HUDEP-2 (cell line): ENCODE results near the gene TAPT1.
A peak's percentile ranks its signal among the peaks of the same experiment; 100 is the strongest.

Source experiments
- DNase-seq, 76 experiments: peaks; one replicate each; lab custom pipeline; 2025; ENCODE audit not compliant: unreplicated experiment in 76 of 76; lab: John Stamatoyannopoulos, UW

Gene TAPT1

DNA sequence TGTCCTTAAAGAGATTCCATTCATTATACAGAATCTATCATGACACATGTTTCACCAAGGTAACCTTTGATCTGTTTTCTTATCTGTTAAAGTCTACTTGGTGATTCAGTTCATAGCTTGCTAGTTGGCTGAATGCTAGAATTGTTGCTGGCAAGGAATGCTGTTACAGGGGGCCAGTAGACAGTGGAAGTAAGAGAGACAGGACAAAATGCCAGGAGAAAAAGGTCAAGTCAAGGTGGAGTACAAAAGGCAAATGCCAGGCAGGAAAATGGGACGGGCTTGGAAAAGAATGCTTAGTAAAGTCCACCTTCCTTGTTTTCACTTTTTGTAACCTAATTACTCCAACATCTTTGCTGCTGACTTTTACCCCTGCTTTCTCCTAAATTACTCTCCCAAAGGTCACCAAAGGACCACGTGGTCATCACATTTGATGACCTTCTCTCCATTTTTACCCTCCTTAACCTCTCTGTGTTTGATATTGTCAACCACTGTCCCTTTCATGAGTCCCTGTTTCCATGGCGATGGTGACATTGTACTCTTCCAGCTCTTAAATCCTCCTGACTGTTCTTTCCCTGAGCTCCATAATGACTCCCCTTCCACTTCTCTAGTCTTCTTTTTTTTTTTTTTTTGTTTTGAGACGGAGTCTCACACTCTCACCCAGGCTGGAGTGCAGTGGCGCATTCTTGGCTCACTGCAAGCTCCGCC is 24.5 kb upstream of the TAPT1 start:
- no peak for DNase-seq

DNA sequence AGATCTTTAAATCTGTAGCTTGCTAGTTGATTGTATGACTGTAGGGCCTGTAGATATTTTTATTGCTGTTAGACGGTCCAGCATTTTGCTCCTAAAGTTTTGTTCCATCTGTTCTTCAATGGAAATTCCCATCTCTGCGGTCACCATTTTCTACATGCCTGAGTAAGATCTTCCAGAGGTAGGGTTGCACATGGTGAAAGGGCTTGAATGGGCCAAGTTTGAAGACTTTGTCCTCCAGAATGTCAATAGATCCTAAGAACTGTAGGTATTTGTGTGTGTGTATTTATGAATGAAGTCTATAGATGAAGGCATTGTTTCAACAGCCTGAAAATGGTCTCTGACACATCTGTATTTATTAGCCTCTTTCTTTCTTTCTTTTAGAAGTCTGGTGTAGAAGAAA is 22.3 kb upstream of the TAPT1 start:
- no peak for DNase-seq

DNA sequence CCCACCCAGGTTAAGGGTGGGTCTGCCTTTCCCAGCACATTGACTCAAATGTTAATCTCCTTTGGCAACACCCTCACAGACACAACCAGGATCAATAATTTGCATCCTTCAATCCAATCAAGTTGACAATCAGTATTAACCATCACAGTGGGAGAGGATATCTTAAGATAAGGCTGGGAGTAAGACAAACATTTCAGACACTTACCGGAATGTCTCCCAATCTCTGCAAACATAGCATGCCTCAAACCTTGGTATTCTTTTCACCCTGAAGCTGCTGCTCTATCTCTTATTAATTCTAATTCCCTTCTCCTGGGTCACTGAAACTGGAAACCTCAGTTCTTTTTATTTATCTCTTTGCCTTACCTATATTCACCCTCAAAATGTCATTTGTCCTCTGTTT is 19.0 kb upstream of the TAPT1 start:
- DNase-seq, result no peak

DNA sequence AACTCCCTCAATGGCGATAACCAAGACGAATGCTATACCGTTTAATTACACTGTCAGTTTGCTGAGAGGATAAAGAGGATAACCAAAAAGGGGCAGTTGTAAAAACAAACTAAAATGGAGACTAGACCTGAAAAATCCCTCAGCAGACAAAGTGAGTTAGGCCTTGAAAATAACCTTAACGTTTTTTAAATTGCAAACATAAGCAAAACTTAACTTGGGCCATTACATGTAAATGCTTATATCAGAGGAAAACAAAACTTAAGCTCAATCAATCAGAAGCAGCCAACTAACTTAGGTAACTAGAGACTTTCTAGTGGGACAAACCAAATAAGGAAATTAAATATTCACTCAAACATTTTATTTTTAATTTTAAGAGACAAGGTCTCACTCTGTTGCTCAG is 17.0 kb upstream of the TAPT1 start:
- DNase-seq, result no peak

DNA sequence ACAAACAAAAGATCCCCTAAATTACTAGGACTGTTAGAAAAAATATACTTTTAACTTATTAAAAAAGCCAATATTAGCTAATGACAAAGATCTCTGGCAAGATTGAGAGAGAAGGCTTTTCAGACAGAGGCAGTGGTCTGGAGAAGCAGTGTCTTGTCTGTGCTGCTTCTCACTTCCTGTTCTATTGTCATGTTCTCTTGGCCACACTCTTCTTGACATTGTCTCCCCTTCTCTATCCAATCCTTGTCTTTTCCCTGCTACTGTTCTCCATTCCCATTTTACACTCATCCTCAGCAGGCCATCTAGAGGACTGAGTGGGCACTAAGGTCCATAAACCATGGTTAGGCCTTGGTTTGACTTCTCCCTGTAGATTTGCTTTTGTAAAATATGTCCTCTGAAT is 14.0 kb upstream of the TAPT1 start:
- DNase-seq, result no peak

DNA sequence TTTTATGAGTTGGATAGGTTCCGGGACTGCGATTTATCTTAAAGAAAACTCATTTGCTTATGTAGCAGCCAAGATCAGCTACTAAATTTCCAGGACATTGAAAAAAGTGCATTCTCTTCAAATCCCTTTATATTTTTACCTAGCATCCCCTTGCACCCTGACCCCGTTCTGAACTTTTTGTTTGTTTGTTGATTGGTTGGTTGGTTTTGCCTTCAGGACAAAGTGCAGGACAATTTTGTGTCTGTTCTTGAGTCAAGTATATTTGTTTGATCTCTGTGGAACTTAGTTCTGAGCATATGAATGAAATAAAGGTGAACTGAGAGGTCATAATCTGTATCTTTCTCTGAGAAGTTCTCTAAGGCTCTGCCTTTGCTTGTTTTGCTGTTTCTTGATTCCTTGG is 12.8 kb upstream of the TAPT1 start:
- no peak for DNase-seq

DNA sequence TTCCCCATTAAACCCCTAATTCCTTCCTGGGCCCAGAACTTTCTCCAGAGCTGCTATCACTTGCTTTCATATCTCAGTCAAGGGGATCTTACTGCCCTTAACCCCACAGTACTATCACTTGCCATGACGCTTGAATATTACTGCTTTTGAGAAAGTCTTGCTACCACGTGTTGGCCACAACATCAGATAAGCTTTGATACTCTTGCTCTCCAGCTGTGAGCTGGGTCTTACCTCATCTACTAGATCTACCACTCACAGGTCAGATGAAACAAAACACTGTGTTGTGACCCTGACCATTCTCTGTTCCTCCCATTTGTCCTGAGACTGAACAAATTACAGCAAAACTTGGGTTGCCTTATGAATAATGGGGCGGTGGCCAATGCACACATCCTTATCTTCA is 12.1 kb upstream of the TAPT1 start:
- peak in 1 of 76 experiments; percentile 18 for DNase-seq

DNA sequence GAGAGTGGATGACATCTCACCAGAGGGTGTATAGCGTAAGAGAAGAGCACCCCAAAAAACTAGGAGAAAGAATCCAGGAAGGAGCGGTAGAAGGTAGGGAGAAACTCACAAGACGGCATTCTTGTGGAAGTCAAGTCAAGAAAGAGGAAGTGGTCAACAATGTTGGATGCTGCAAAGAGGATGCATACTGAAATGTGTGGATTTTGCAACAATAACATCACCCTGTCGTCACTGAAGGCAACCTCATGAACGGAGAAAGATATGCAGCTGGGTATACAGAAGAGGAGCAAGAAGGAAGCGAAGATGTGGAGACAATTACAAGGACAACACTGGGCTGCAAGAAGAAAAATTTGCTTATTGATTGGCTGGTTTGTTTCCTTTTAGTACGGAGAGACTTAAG is 11.4 kb upstream of the TAPT1 start:
- no peak for DNase-seq

DNA sequence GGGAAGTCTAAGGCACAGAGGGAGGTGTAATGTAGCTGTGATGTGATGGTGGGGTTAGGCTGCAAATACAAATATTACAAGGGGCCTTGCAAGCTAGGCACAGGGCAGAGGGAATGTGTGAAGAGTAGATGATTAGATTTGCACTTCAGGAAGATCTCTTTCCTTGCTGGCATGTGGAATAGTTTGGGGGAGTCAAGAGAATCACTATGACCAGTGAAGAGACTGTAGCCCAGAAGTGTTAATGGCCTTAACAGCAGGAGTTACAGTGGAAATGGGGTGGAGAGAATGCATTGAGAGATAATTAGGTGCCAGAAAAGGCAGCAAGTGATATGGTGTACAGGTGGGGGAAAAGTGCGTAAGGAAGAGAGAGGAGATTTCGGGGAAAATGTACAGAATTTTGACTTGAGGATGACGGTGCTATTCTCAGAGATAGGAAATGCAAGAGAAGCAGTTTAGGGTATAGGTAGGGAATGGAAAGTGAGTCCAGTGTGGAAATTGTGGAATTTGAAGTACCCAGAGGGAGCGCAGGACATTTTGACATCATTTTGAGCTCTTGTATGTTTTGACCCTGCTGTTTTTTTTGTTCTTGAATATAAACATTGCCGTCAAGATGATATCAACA is 10.2 kb upstream of the TAPT1 start:
- no peak for DNase-seq

DNA sequence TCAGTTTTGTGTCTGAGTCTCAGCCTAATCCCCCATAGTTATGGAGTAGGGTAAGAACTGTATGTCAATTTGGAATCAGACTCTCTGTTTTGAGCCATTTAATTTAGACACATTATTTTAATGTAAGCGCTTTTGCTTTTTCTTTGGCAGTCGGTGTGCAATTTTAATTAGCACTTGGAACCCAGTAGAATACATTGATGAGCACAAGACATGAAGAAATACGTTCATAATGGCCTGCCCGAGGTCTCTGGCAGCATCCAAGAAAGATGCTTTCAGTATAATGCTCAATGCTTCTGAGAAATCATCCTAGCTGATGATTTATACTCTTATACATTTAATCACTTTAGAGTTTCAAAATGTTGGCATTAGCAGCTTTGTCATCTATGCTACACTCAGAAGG is 8.9 kb upstream of the TAPT1 start:
- DNase-seq, result no peak

DNA sequence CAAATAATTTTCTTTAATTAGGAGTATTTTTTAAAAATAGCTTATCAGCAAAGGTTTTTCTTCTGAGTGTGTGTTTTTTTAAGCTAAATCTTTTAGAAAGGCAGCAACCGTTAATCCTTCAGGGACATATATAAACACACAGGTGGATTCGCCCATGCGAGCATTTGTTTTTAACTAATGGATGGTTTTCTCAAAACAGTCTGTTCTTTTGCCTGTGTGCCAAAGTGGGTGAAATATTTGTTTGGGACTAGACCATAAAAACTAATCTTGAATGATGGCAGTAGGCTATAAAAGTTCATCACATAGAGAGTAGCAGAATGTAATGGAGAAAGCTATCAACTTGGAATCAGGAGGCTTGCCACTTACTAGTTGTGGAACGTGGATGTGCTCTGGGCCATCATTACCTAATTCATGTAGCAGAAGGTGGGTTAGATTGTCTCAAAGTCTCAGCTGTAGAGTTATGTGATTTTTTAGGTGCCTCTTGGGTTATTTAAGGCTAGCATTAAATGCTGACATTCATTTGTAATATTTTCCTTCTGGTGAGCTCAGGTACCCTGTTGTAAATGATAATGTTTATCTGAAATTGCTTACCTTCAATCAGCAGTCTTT is 7.4 kb upstream of the TAPT1 start:
- no peak for DNase-seq

DNA sequence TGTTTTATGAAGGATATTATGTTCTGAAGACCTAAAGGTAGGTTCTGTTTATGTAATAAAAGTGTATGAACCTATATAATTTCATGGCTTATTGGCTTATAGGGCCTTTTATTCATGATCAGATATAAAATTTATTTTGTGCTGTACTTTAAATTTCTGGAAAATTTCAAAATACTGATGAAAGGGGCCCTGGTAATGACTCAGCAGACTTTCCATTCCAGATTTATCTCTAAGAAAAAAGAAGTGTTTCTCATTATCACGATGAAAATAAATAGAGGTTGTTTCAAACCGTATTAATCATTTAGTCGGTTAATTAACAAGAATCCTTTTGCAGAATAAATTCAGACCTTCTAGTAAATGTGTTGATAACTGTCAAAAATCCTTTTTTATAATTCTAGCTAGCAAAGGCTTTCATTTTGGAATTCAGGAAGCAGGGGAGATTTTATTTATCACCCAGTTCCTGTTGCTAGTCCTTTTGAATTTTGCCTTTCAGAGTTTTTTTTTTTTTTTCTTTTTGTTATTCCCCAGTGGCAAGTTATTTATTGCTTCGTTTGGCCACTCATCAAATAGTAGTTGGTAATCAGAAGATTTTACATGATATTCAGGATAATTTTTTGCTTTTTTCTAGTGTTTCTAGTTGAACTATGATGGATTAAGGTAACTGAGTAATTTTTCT is 5.4 kb upstream of the TAPT1 start:
- no peak for DNase-seq

DNA sequence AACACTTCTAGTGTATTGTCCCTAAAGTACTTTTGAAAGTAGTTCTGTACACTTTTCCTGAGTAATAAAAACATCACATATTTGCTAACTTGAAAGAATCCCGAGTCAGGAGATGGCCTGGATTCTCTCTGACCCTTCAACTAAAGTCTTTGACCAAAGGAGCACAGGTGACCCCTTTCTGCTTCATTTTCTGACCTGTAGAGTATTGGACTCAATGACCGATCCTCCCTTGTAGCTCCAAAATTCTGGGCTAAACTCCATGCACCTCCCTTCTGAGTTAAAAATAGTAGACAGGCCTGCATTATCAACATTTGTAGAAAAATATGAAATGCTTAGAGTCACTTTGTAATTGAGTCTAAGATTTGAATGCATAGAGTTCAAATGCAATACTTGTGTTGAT is 4.0 kb upstream of the TAPT1 start:
- DNase-seq, result no peak

DNA sequence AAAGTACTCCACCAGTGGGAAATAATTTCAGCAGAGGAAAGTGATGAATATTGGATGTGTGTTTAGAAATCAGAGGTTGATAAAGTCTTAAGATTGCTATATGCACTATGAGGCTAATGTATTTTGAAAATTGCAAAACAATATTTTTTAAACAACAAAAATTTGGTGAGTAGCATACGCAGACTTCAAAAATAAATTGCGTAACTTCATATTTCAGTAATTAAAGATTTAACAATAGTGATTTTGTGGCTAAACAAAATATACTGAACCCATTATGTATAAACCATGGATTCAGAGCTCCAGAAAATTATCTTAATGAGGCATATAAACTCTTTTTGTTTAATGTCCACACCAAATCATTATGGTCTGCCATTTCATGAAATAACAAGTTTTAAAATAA is 3.3 kb upstream of the TAPT1 start:
- no peak for DNase-seq

DNA sequence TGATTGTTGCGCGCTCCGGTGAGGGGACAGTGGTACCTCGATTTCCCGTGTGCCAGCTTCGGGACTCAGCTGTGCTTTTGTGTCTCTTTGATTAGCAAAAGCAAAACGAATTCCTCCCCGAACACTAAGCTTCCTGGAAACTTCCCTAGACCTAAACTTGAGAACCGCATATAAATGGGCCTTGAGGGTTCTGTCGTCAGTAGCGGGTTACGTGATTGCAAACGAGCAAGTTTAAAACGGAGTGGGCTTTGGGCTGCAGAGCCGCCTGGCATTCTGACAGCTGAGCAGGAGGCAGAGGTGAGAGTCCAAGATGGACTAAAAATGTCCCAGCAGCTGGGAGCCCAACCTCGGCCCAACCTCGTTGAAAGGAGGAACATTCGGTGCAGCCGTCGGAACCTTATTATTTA is 1.2 kb upstream of the TAPT1 start:
- peak in 27 of 76 experiments; percentile 1 to 45 (median 10) for DNase-seq

DNA sequence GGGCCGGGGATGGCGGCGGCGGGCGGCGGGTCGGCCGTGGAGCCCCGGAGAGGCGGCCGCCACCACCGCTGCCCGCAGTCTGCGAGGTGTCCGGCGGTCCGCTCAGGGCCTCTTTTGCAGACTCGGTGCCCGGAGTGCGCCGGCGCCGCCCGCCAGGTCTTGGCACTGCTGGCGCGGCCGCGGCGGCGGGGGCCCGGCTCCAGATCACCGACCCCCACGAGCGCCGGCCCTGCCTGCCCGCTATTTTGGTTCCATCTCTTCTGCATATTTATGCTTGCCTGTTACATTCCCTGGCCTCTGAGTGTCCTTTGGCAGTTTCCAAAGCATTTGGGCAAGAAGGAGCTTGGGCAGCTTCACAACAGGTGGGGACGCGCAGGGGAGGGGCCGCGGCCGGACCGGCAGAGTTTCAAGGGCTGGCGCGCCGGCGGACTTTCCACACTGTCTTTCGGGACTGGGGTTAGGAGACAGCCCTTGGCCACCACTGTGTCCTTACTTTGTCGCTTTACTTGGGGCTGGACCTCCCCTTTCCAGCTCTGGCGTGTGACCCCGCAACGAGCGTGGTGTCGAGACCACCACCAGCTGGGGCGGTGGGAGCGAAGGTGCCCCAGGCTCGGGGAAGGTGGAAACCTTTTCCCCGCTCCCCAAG is 668 bp upstream of the TAPT1 start:
- peak in 47 of 76 experiments; percentile 2 to 62 (median 21) for DNase-seq

DNA sequence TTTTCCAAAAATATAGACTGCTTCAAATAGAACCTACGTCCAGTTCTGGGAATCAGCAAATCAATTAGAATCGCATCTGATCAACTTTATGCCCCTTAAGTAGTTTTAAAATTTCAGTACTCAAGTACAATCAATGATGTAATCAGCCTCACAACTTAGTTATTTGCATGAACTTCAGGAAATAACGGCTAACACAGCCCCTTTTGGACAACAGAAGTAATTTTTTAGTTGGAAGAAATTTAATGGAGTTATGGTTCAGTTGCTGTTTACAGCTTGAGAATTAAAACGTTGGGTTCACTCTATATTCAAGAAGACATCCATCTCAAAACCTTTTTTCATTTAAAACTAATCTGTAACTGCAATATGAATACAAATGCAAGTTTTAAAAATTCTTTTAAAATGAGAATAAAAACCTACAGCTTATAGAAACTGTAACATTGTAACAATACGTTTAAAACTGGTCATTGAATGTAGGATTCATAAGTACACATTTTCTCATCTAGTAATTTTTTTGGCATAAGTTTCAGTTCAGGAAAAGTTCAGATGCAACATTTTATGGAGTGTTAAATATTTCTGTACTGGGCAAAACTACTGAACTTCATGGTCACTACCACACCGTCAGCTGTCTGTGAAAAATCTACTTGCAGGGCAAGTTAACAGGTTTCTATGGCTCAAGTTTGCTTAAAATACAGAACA is 956 bp downstream of the TAPT1 start:
- DNase-seq, result peak in 7 of 76 experiments; percentile 12 to 33 (median 21)

DNA sequence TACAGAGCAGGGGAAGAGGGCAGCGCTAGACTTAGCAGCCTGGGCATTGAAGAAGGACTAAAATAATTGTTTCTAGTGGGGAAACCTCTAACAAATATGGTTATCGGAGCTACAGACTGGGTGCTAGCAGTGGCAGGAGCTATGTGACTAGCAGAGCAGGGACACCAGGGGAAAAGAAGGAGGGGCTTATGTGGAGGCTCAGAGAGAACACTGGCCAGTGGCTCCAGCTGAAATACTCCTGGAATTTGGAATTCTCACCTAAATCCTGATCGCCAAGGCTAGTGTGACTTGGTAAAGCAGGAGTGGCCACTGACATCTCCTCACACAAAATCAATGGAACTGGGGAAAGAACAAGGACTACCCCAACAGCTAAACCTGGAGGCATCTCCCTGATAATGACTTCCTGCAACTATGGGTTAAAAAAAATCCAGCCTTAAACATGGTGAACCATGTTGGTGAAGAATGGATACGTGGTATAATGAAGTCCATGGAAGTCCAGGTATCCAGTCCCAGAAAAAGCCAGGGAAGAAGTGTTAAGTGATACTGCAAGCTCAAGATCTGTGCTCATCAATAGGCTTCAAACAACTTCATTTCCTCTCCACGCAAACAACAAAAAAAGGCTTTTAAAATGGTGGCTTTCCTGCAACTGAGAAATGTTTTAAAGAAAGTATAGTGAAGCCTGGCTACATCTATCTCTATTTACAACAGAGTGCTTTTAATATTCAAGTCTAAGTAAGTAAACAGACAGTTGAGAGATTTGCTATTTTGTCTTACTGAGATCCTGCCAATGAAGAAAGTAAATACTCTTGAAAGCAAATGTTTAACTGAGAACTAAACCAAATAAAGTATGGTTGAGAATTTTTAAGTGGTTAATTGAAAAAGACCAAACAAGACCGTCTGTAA is 1.8 kb downstream of the TAPT1 start:
- DNase-seq, result peak in 3 of 76 experiments; percentile 8 to 23 (median 15)

DNA sequence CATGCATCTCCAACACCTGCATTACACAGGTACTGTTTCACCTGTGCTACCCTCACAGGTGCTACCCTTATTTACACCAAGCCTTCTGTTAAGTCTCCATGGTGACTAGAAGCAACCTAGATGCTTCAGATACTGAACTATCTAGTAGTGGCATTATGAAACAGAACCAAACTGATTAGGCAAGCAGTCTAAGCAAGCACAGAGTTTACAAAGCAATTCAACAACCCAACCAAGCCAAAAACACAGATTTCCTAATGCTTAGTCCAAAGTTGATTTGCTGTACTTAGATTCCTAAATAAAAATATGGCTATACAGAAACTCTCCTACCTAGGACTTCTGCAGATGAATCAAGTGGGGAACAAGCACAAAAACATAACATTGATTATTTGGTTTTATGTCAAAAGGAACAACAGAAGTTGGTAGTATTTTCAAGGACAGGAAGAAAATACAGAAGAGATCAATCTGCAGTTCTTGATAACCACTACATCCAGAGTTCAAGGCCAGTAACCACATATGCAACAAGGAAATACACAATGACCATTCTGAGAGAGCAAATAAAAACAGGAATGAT is 3.2 kb downstream of the TAPT1 start:
- DNase-seq, result no peak
